Caco-2 (cell line): ENCODE results near the gene DPYSL4. TPM values are rescaled to one million over a fixed set of nuclear protein-coding genes. Genes with fewer than 3 reads are reported as not detected.
"Not testable (repeated sequence)": the region's sequence is repeated elsewhere in the genome, so short reads cannot be mapped to it uniquely, and the experiment has no call there.

Experiments
- BruUV-seq: library from RNA; stranded (reverse); fragments of 400-500 nt; replicated peaks from 2 replicates; lab custom pipeline; 2021; lab: Mats Ljungman, UMichigan
- CTCF ChIA-PET: fragments of 300-600 bp; sonication (Branson Sonifier 250); formaldehyde crosslinking; loops from one replicate; lab custom pipeline; 2022; ENCODE audit warnings: antibody characterized with exemption; lab: Charles Lee
- POLR2A ChIA-PET: fragments of 300-600 bp; sonication (Branson Sonifier 250); formaldehyde crosslinking; loops from one replicate; lab custom pipeline; 2022; ENCODE audit warnings: antibody characterized with exemption; lab: Charles Lee
- DNase-seq, 2 experiments: peaks; one replicate each; pipeline versions ENCODE4 v3.0.0 to v3.0.0-alpha.2; 2020 to 2022
- H3K27me3 ChIP-seq: replicated peaks from 2 replicates; pipeline ENCODE4 v1.6.0; 2011; ENCODE audit warnings: low read length; ENCODE audit not compliant: control insufficient read depth, insufficient read depth
- H3K36me3 ChIP-seq: 2 replicates; pipeline ENCODE4 v1.5.1; 2011; ENCODE audit warnings: low read length; ENCODE audit not compliant: control insufficient read depth, insufficient read depth
- H3K4me1 ChIP-seq: fragments of 250-450 bp; sonication (Bioruptor Pico); 2 replicates; pipeline ENCODE4 v1.5.1; 2020; ENCODE audit warnings: mild to moderate bottlenecking
- H3K4me3 ChIP-seq: 2 replicates; pipeline ENCODE4 v1.5.1; 2011; ENCODE audit warnings: low read depth, mild to moderate bottlenecking, control low read depth, low read length
- H3K9me3 ChIP-seq: fragments of 250-450 bp; sonication (Bioruptor Pico); 2 replicates; pipeline ENCODE4 v1.5.1; 2020; ENCODE audit warnings: mild to moderate bottlenecking, moderate library complexity
- H3K27ac Mint-ChIP-seq: one replicate; pipeline ENCODE4 v1.8.0; 2022; ENCODE audit warnings: mixed read lengths; ENCODE audit not compliant: unreplicated experiment
- H3K27me3 Mint-ChIP-seq: one replicate; pipeline ENCODE4 v1.8.0; 2022; ENCODE audit warnings: mixed read lengths; ENCODE audit not compliant: insufficient read depth, unreplicated experiment
- H3K36me3 Mint-ChIP-seq: one replicate; pipeline ENCODE4 v1.8.0; 2022; ENCODE audit warnings: mild to moderate bottlenecking, mixed read lengths; ENCODE audit not compliant: insufficient read depth, unreplicated experiment
- H3K4me1 Mint-ChIP-seq: one replicate; pipeline ENCODE4 v1.8.0; 2022; ENCODE audit warnings: low read depth, mixed read lengths; ENCODE audit not compliant: unreplicated experiment
- H3K4me3 Mint-ChIP-seq: one replicate; pipeline ENCODE4 v1.8.0; 2022; ENCODE audit warnings: mild to moderate bottlenecking, moderate library complexity, mixed read lengths; ENCODE audit not compliant: unreplicated experiment
- H3K9me3 Mint-ChIP-seq: one replicate; pipeline ENCODE4 v1.8.0; 2022; ENCODE audit warnings: mixed read lengths; ENCODE audit not compliant: unreplicated experiment
- intact Hi-C: fragments of 100-400 bp; cut with micrococcal nuclease; formaldehyde crosslinking; loops from one replicate; pipeline ENCODE4 v1.10.0; 2022; ENCODE audit not compliant: unreplicated experiment
- total RNA-seq: library from RNA; stranded (reverse); gene quantifications from 2 replicates; pipeline ENCODE4 v1.2.3, GENCODE V29; 2022
- TF ChIP-seq, protein P1 (sequence below), 2 experiments: fragments of 200-600 bp in 1 of 2; IDR thresholded peaks; 1 replicate in 1 of 2; 2 replicates in 1 of 2; pipeline versions ENCODE4 v1.5.1 to v1.8.0; 2011 to 2022; ENCODE audit warnings: antibody characterized with exemption in 1 of 2, control low read depth in 1 of 2, inconsistent platforms in 1 of 2, low read depth in 1 of 2, low read length in 1 of 2, mild to moderate bottlenecking in 1 of 2, moderate library complexity in 1 of 2; ENCODE audit not compliant: insufficient read depth in 1 of 2, severe bottlenecking in 1 of 2, unreplicated experiment in 1 of 2

The DPYSL4 gene
- total RNA-seq, 1 experiment from 2014 or later: not detected

DNA sequence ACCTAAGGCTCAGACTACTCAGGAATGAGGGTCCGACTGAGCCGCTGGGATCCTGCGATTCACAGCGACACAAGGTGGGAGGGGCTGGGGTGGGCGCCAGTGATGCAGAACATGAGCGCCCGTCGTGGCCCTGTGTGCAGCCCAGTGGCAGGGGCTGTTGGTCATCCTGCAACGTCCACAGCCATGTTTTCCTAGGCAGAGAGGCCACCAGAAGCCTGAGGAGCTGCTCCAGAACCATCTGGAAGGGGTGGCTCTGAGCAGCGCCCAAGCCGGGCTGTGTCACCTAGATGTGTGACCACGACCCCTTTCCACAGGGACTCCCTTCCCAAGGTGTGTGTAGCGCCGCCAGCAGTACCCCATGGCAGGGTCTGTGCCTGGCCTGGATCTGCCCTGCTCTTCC, 24.5 kb downstream of the DPYSL4 start:
- no peak for DNase-seq
- intact Hi-C loops: no loop called here
- H3K9me3 ChIP-seq: 0 out of 2 replicates have a peak, but pooled peaks cover 4% of the 10 kb centered on the region
- H3K27me3 Mint-ChIP-seq: no peaks in the 10 kb centered on the region
- H3K4me1 Mint-ChIP-seq: no peaks in the 10 kb centered on the region
- H3K27me3 ChIP-seq: no peaks in the 10 kb centered on the region
- POLR2A ChIA-PET: no interaction called here
- H3K4me3 Mint-ChIP-seq: no peak overlapping the region
- no peak overlapping the region for H3K27ac Mint-ChIP-seq
- no peak overlapping the region for H3K4me3 ChIP-seq
- CTCF ChIA-PET: no interaction called here
- no peaks in the 10 kb centered on the region for H3K4me1 ChIP-seq
- H3K36me3 Mint-ChIP-seq: no peaks in the 10 kb centered on the region
- no peaks in the 10 kb centered on the region for H3K36me3 ChIP-seq
- TF ChIP-seq, protein P1, sequence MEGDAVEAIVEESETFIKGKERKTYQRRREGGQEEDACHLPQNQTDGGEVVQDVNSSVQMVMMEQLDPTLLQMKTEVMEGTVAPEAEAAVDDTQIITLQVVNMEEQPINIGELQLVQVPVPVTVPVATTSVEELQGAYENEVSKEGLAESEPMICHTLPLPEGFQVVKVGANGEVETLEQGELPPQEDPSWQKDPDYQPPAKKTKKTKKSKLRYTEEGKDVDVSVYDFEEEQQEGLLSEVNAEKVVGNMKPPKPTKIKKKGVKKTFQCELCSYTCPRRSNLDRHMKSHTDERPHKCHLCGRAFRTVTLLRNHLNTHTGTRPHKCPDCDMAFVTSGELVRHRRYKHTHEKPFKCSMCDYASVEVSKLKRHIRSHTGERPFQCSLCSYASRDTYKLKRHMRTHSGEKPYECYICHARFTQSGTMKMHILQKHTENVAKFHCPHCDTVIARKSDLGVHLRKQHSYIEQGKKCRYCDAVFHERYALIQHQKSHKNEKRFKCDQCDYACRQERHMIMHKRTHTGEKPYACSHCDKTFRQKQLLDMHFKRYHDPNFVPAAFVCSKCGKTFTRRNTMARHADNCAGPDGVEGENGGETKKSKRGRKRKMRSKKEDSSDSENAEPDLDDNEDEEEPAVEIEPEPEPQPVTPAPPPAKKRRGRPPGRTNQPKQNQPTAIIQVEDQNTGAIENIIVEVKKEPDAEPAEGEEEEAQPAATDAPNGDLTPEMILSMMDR (IDR thresholded peaks at IDR 0.05; ENCODE audit: insufficient read depth in 1 of 2, low read depth in 1 of 2, low read length in 1 of 2, severe bottlenecking in 1 of 2, unreplicated experiment in 1 of 2): no peak
- no TSS peak for BruUV-seq
- peaks cover 29% of the 10 kb centered on the region for H3K9me3 Mint-ChIP-seq

DNA sequence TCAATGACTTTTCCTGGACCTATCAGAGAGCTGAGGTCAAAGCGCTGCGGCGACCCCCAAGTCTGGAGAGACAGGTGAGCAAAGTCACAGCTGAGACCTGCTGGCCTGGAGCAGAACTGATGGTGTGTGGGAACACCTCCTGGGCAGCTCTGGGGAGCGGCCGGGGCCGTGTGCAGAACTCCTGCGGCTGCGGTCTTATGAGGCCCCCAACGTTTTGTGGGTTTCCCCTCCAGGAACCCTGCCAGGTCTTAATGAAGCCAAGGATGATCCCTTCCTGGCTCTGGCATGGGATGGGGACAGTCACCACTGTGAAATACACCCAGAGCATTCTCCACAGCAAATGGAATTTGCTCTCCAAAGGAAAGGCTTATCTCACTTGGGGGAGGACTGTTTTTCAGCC, 26.1 kb downstream of the DPYSL4 start:
- POLR2A ChIA-PET: no interaction called here
- no peak overlapping the region for H3K4me3 Mint-ChIP-seq
- H3K9me3 ChIP-seq: peaks cover 19% of the 10 kb centered on the region
- H3K27ac Mint-ChIP-seq: no peak overlapping the region
- intact Hi-C loops: no loop called here
- H3K9me3 Mint-ChIP-seq: peaks cover 36% of the 10 kb centered on the region
- no peaks in the 10 kb centered on the region for H3K4me1 Mint-ChIP-seq
- H3K4me1 ChIP-seq: no peaks in the 10 kb centered on the region
- H3K36me3 ChIP-seq: no peaks in the 10 kb centered on the region
- no peaks in the 10 kb centered on the region for H3K27me3 ChIP-seq
- no TSS peak for BruUV-seq
- H3K36me3 Mint-ChIP-seq: no peaks in the 10 kb centered on the region
- CTCF ChIA-PET: no interaction called here
- H3K4me3 ChIP-seq: no peak overlapping the region
- H3K27me3 Mint-ChIP-seq: no peaks in the 10 kb centered on the region
- DNase-seq: no peak
- TF ChIP-seq, protein P1 (IDR thresholded peaks at IDR 0.05; ENCODE audit: insufficient read depth in 1 of 2, low read depth in 1 of 2, low read length in 1 of 2, severe bottlenecking in 1 of 2, unreplicated experiment in 1 of 2): no peak

DNA sequence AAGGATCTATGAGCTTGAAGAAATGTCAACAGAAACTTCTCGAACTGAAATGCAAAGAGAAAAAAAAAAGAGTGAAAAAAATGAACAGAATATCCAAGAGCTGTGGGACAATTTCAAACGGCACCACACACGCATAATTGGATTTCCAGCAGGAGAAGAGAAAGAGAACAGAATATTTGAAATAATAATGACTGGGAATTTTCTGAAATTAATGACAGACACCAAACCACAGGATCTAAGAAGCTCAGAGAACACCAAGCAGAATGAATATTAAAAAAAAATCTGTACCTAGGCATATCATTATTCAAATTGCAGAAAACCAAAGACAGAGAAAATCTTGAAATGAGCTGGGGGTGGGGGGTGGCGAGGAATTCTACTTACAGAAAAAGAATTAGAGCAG, 27.2 kb downstream of the DPYSL4 start:
- H3K9me3 ChIP-seq: peaks cover 25% of the 10 kb centered on the region
- CTCF ChIA-PET: no interaction called here
- POLR2A ChIA-PET: no interaction called here
- H3K27me3 ChIP-seq: no peaks in the 10 kb centered on the region
- H3K36me3 Mint-ChIP-seq: no peaks in the 10 kb centered on the region
- H3K27me3 Mint-ChIP-seq: no peaks in the 10 kb centered on the region
- DNase-seq: no peak
- no peak overlapping the region for H3K27ac Mint-ChIP-seq
- intact Hi-C loops: no loop called here
- H3K4me3 ChIP-seq: no peak overlapping the region
- H3K9me3 Mint-ChIP-seq: peaks cover 36% of the 10 kb centered on the region
- H3K36me3 ChIP-seq: no peaks in the 10 kb centered on the region
- no TSS peak for BruUV-seq
- no peak overlapping the region for H3K4me3 Mint-ChIP-seq
- no peaks in the 10 kb centered on the region for H3K4me1 Mint-ChIP-seq
- TF ChIP-seq, protein P1 (IDR thresholded peaks at IDR 0.05; ENCODE audit: insufficient read depth in 1 of 2, low read depth in 1 of 2, low read length in 1 of 2, severe bottlenecking in 1 of 2, unreplicated experiment in 1 of 2): no peak
- no peaks in the 10 kb centered on the region for H3K4me1 ChIP-seq

DNA sequence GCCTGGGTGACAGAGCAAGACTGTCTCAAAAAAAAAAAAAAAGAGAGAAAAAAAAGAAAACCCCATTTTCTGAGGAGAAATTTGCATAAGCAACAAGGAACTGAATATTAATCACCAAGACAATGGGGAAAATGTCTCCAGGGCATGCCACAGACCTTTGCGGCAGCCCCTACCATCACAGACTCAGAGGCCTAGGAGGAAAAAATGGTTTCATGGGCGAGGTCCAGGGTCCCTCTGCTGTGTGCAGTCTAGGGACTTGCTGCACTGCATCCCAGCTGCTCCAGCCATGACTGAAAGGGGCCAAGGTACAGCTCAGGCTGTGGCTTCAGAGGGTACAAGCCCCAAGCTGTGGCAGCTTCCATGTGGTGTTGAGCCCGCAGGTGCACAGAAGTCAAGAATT, 29.7 kb downstream of the DPYSL4 start:
- H3K36me3 Mint-ChIP-seq, BruUV-seq, POLR2A ChIA-PET, intact Hi-C loops, H3K27me3 Mint-ChIP-seq, H3K4me1 ChIP-seq, H3K4me1 Mint-ChIP-seq, H3K4me3 Mint-ChIP-seq, H3K4me3 ChIP-seq, H3K36me3 ChIP-seq, CTCF ChIA-PET, H3K27me3 ChIP-seq, H3K27ac Mint-ChIP-seq, DNase-seq: not testable (repeated sequence)
- H3K9me3 ChIP-seq: peaks cover 25% of the 10 kb centered on the region
- peaks cover 36% of the 10 kb centered on the region for H3K9me3 Mint-ChIP-seq
